HUES48 (cell line): ENCODE results near the gene TBC1D2.
"Not testable (repeated sequence)": the region's sequence is repeated elsewhere in the genome, so short reads cannot be mapped to it uniquely, and the experiment has no call there.

Source experiments
- H3K27ac ChIP-seq: one replicate; pipeline ENCODE4 v1.7.0; 2013; ENCODE audit warnings: low read depth, low read length, inconsistent platforms
- H3K27me3 ChIP-seq: 2 replicates; pipeline ENCODE4 v1.6.1; 2013; ENCODE audit warnings: mild to moderate bottlenecking, low read length; ENCODE audit not compliant: control insufficient read depth, insufficient read depth
- H3K36me3 ChIP-seq: 2 replicates; pipeline ENCODE4 v1.6.1; 2013; ENCODE audit warnings: low read length; ENCODE audit not compliant: control insufficient read depth, insufficient read depth
- H3K4me1 ChIP-seq: 2 replicates; pipeline ENCODE4 v1.6.1; 2013; ENCODE audit warnings: mild to moderate bottlenecking, low read length; ENCODE audit not compliant: control insufficient read depth, insufficient read depth
- H3K4me3 ChIP-seq: 2 replicates; pipeline ENCODE4 v1.5.1; 2013; ENCODE audit warnings: mild to moderate bottlenecking, low read depth, low read length
- H3K9ac ChIP-seq: 2 replicates; pipeline ENCODE4 v1.6.1; 2013; ENCODE audit warnings: mild to moderate bottlenecking, low read depth, low read length, moderate library complexity
- H3K9me3 ChIP-seq: 2 replicates; pipeline ENCODE4 v1.6.1; 2013; ENCODE audit warnings: low read length; ENCODE audit not compliant: control insufficient read depth, insufficient read depth

TBC1D2 gene

DNA sequence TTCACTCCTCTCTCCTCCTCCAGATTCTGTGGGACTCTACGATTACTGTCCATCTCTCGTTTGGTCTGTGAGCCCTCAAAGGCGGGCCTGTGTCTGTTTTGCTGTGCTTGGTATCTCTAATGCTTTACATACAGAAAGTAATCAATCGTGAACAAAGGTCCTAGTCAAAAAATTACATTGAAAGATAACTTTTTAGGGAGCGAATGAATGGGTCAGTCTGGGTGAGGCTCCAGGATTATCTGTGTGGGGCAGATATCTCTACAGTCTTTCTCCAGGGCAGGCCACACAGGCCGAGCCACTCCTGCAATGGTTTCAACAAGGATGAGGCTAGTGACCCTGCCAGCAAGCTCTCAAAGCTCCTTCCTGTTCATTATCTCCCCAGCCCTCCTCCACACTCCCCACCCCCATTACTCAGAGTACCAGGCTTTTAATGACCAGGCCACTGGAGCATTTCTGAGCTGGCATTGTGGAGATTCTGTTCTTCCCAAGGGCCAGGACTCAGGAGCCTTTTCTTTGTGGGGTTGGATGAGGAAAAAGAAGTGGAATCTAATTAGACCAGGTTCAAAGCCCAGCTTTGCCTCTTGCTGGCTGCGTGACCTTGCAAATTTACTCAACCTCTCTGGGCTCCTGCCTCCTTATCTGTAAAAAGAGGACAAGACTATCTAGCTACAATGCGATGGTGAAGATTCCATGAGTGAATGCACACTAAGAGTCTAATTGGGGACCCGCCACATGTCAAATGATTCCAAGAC is 73.2 kb downstream of the TBC1D2 start:
- no peak overlapping the region for H3K9ac ChIP-seq
- no peak overlapping the region for H3K27ac ChIP-seq
- no peaks in the 10 kb centered on the region for H3K4me1 ChIP-seq

DNA sequence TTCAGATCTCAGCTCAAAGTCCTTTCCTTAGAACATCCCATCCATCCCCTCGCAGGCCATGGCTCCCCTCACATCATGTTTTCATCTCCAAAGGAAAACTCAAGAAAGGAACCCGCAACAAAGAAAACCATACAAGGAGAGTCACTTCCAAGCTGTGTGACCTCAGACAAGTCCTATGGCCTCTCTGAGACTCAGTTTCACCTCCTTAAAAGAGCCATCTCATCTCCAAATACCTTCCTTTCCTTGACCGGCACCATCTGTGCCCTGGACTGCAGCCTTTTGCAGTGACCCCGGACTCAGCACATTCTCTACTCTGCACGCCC is 73.7 kb downstream of the TBC1D2 start:
- Histone ChIP-seq H3K9me3 (no peaks in the 10 kb centered on the region), H3K9ac (no peak overlapping the region), H3K36me3 (0 out of 2 replicates have a peak, but pooled peaks cover 5% of the 10 kb centered on the region), H3K4me1 (no peaks in the 10 kb centered on the region), H3K4me3 (no peak overlapping the region), H3K27me3 (no peaks in the 10 kb centered on the region), H3K27ac (no peak overlapping the region)

More for the DNA sequence above, 73.2 kb downstream of the TBC1D2 start:
- no peaks in the 10 kb centered on the region for H3K27me3 ChIP-seq
- no peak overlapping the region for H3K4me3 ChIP-seq
- 0 out of 2 replicates have a peak, but pooled peaks cover 5% of the 10 kb centered on the region for H3K36me3 ChIP-seq
- no peaks in the 10 kb centered on the region for H3K9me3 ChIP-seq

DNA sequence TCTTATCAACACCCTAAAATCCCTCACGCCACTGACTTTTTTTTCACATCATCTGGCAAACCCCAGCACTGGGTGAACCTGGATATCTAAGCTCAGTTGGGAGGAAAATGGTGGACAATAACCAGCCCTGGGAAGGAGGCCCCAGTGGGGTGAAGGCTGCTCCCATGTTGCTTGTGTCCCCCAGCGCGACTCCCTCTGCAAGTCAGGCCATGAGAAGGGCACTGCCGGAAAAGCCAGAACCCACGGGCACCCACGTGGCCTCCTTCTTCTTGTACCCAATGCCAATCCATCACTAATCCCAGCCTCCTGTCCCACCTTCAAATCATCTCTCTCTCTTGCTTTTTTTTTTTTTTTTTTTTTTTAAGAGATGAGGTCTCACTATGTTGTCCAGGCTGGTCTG is 74.5 kb downstream of the TBC1D2 start:
- Histone ChIP-seq H3K27me3 (no peaks in the 10 kb centered on the region), H3K9ac (no peak overlapping the region), H3K9me3 (no peaks in the 10 kb centered on the region), H3K4me1 (no peaks in the 10 kb centered on the region), H3K27ac (no peak overlapping the region), H3K36me3 (0 out of 2 replicates have a peak, but pooled peaks cover 5% of the 10 kb centered on the region), H3K4me3 (no peak overlapping the region)

DNA sequence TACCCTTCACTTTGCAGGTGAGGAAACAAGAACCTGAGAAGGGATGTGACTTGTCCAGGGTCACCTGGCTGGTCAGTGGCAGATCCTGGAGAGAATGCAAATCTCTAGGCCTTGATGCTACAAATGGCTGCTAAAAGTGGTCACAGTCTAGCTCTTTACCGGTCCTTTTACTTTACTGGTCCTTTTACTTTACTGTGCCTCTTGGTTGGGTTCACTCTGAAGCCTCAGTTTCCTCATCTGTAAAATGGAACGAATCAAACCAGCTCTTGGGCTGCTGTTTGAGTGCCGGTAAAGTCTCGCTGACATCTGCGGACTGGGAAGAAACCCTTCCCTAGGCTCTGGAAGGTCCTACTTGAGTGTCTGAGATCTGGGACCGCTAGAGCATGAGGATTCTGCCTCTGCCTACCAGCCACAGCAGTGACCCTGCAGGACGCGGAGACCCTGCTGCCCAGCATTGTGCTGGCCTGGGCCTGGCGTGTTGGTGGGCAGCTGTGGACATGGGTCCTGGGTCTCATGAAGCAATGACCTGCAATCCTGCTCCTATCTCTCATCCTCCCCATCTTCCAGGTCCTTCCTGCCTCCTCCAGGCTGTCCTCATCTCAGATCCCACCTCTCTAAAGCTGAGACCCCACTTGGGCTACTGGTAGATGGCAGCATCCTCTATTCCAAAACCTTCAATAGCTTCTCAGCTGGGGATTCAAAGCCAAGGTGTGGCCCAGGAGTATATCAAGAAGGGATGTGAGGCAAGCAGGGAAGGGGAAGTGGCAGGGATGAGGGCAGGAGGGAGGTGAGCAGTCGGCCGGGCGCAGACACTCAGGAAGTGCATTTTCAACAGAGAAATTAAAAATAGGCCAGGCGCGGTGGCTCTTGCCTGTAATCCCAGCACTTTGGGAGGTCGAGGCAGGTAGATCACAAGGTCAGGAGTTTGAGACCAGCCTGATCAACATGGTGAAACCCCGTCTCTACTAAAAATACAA is 76.3 kb downstream of the TBC1D2 start:
- peaks cover 6% of the 10 kb centered on the region; the same call in 1 of the 2 replicates for H3K4me1 ChIP-seq

DNA sequence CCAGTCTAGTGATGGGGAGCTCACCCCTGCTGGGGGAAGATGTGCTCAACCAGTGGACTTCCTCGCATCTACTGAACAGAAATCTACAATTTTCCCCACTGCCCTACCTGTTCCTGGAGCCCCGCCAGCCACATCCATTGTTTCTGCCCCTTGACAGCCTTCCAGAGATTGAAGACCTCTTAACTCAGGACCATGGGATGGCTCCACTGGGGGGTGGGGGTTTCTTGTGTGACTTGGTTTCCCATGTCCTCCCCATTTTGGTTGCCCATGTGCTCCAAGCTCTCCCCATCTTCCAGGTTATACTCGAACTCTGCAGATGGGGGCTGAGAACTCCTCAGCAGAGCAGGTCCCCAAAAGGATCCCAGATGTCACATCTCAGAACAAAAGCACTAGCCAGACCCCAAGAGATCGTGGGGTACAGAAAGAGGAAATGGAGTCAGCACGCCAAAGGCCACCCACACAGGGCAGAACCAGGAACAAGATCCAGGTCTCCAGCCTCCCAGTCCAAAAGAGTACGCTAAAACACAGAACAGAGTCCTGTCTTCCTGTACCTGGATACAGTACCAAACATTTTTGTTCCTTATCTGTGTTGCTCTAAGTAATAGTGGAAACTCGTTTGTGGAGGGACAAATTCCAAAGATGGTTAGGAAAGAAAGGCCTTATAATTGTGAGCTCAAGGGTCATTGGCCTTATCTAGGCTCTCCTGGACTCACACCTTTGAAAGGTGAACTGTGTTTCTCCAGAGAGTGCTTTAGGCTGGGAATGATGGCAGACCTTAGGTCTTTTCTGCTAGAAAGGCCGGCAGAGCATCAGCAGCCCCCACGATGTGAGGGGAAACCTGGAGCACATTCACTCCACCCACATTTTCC is 78.8 kb downstream of the TBC1D2 start:
- Histone ChIP-seq H3K27ac (no peak overlapping the region), H3K27me3 (no peaks in the 10 kb centered on the region), H3K36me3 (no peaks in the 10 kb centered on the region), H3K4me1 (peaks cover 11% of the 10 kb centered on the region), H3K9me3 (no peaks in the 10 kb centered on the region), H3K9ac (no peak overlapping the region), H3K4me3 (no peak overlapping the region)

More for the DNA sequence above, 76.3 kb downstream of the TBC1D2 start:
- Histone ChIP-seq H3K27me3 (no peaks in the 10 kb centered on the region), H3K27ac (no peak overlapping the region), H3K36me3 (0 out of 2 replicates have a peak, but pooled peaks cover 5% of the 10 kb centered on the region), H3K9ac (no peak overlapping the region), H3K4me3 (no peak overlapping the region), H3K9me3 (no peaks in the 10 kb centered on the region)

DNA sequence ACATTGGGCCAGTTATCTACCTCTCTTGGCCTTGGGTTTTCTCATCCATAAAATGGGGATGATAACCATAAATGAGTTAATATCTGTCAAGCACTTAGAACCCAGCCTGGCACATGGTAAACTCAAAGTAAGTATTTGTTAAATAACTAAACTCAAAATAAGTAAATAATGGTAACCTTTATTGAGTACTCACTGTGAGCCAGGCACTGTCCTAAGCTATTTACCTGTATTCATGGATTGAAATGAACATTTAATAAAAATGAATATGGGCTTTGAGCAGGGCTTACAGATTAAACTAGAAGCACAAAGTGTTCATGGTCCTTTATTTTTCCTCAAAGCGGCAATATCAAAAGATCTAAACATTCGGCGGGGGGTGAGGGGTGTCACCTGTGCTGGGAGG is 79.7 kb downstream of the TBC1D2 start:
- Histone ChIP-seq H3K4me1 (peaks cover 18% of the 10 kb centered on the region), H3K27me3 (no peaks in the 10 kb centered on the region), H3K36me3 (no peaks in the 10 kb centered on the region), H3K9me3 (no peaks in the 10 kb centered on the region), H3K9ac (no peak overlapping the region), H3K27ac (no peak overlapping the region), H3K4me3 (no peak overlapping the region)

DNA sequence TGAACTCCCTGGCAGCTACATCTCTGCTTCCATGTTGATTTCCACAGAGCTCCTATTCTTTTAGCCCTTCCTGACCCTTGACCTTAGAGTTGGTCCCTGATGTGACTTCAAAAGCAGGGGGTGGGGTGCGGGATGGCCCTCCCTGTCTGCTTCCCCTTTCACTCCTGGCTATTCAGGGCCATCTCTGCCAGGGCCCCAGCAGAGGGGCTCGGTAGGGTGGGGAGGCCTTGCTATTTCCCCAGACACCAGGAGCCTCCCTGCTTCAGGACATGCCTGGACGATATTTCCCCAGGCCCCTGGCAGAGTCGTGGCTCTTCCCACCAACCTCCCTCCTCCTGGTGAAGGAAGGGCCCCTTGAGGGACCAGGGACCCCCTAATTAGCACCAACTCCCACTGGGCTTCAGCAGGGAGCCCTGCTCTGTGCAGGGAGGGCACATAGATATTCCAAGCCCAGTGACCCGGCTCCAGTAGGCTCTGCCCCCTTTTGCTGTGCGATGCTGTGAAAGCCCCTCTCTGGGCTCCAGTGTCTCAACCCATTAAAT is 80.3 kb downstream of the TBC1D2 start:
- Histone ChIP-seq H3K9me3 (no peaks in the 10 kb centered on the region), H3K4me1 (peaks cover 18% of the 10 kb centered on the region), H3K27ac (peak overlapping the region; percentile 55), H3K27me3 (no peaks in the 10 kb centered on the region), H3K9ac (no peak overlapping the region), H3K4me3 (no peak overlapping the region), H3K36me3 (no peaks in the 10 kb centered on the region)

DNA sequence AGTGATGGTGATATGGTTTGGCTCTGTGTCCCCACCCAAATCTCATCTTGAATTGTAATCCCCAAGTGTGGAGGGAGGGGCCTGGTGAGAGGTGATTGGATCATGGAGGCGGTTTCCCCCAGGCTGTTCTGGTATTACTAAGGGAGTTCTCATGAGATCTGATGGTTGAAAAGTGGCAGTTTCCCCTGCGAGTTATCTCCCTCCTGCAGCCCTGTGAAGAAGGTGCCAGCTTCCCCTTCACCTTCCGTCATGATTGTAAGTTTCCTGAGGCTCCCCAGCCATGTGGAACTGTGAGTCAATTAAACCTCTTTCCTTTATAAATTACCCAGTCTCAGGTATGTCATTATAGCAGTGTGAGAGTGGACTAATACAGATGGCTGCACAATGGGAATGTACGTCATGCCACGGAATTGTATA is 80.9 kb downstream of the TBC1D2 start:
- not testable (repeated sequence) for H3K27ac ChIP-seq

DNA sequence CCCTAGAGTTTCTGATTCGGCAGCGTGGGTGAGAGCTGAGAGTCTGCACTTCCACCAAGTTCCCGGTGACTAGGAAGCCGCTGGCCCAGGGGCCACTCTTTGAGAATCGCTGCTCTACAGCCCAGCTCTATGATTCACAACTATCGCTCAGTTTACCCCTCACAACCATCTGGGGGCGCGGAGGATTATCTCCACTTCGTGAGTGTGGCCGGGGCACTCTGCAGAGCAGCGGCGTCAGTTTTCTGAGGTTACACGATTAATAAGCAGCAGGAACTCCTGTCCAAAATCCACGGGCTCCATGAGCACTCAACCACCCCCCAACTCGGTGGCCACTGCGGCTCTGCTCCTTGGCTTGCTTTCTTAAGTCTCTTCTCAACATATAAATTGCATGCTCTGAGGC is 82.3 kb downstream of the TBC1D2 start:
- Histone ChIP-seq H3K4me3 (no peak overlapping the region), H3K4me1 (peaks cover 32% of the 10 kb centered on the region), H3K9me3 (no peaks in the 10 kb centered on the region), H3K36me3 (no peaks in the 10 kb centered on the region), H3K27me3 (no peaks in the 10 kb centered on the region), H3K9ac (no peak overlapping the region), H3K27ac (no peak overlapping the region)

More for the DNA sequence above, 80.9 kb downstream of the TBC1D2 start:
- H3K36me3 ChIP-seq, H3K27me3 ChIP-seq, H3K4me3 ChIP-seq, H3K9ac ChIP-seq, H3K9me3 ChIP-seq: not testable (repeated sequence)
- H3K4me1 ChIP-seq = peaks cover 23% of the 10 kb centered on the region

DNA sequence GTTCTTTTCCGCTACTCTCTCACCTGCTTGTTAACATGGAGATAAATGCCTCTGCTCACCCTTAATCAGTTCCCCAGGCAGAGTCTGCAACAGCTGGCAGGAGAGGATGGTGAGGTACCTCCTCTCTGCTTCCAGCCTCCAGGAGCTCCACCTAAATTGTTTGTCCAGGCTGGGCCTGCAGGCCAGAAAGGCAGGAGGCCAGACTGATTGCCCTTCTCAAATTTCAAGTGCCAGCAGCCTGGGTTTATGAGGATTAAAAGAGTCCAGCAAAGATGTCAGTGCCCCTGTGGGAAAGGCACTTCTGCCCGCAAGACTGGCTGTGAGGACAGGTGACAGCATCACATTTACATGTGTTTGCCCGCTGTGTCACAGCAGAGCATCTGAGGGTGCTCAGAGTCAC is 82.8 kb downstream of the TBC1D2 start:
- H3K36me3 ChIP-seq = no peaks in the 10 kb centered on the region
- H3K27ac ChIP-seq = no peak overlapping the region
- H3K27me3 ChIP-seq = no peaks in the 10 kb centered on the region
- H3K9ac ChIP-seq = no peak overlapping the region
- no peak overlapping the region for H3K4me3 ChIP-seq
- no peaks in the 10 kb centered on the region for H3K9me3 ChIP-seq
- H3K4me1 ChIP-seq = peaks cover 32% of the 10 kb centered on the region
